ENCODE data around the gene BIRC6. TPM values are rescaled to one million over a fixed set of nuclear protein-coding genes. Genes with fewer than 3 reads are reported as not detected.

Gene BIRC6
- total RNA-seq, 1 donor from 2014 or later: 73.0 TPM

DNA sequence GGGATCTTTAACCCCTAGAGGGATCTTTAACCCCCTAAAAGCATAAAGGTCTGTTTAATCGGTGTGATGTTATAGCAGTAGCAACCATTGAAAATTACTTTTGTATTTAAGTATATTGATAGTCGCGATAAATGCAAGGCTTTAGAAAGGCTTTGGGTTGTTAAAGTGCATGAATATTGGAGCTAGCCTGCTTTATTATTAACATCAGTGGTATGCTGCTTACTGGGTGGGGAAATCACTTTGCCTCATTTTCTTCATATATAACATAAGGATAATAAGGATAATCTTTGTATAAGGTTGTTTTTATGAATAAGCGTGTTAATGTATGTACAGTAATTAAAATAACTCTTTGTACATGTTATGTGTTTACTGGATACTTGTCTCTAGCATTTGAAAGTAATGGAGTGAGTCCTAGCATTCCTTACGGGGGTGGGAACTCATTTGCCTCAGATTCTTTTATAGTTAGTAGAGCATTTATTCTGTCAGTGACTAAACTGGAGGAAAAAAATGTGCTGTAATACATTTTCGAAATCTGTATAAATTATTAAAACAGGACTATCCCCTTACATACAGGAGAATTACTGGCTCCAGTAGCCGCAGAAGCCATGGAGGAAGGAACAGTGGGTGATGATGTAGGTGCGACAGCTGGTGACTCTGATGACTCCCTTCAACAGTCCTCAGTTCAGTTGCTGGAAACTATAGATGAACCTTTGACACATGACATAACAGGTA is 122.2 kb downstream of the BIRC6 start:
- no peaks in the 10 kb centered on the region for H3K27me3 ChIP-seq (ENCODE audit: control insufficient read depth, insufficient read depth, low read length)
- H3K36me3 ChIP-seq (ENCODE audit: control insufficient read depth, insufficient read depth, low read length): no peaks in the 10 kb centered on the region
- TF ChIP-seq, protein P1, sequence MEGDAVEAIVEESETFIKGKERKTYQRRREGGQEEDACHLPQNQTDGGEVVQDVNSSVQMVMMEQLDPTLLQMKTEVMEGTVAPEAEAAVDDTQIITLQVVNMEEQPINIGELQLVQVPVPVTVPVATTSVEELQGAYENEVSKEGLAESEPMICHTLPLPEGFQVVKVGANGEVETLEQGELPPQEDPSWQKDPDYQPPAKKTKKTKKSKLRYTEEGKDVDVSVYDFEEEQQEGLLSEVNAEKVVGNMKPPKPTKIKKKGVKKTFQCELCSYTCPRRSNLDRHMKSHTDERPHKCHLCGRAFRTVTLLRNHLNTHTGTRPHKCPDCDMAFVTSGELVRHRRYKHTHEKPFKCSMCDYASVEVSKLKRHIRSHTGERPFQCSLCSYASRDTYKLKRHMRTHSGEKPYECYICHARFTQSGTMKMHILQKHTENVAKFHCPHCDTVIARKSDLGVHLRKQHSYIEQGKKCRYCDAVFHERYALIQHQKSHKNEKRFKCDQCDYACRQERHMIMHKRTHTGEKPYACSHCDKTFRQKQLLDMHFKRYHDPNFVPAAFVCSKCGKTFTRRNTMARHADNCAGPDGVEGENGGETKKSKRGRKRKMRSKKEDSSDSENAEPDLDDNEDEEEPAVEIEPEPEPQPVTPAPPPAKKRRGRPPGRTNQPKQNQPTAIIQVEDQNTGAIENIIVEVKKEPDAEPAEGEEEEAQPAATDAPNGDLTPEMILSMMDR (IDR thresholded peaks at IDR 0.05; ENCODE audit: insufficient read depth, low read length, poor library complexity, severe bottlenecking): no peak
- no peak for DNase-seq (ENCODE audit: low read depth)
- no peak overlapping the region for H3K4me3 ChIP-seq (ENCODE audit: low read depth, low read length)

DNA sequence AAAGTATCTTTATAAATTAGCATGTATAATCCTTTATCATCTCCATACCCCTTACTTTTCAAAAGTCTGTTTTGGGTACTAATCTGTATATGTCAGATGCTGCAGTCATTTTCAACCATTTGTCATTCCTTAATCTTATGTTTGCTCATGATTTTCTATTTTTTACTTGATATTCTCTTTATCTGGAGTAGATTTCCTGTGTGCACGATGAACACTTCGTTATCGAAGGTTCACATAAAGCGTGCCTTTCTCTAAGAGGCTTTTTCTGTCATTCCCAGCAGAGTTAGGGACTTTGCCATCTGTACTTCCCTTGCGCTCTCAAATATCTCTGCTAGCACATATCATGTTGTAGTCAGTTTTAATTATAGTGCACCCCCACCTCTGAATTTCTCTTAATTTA is 123.2 kb downstream of the BIRC6 start:
- Histone ChIP-seq H3K36me3 (ENCODE audit: control insufficient read depth, insufficient read depth, low read length) (no peaks in the 10 kb centered on the region), H3K4me3 (ENCODE audit: low read depth, low read length) (no peak overlapping the region), H3K27me3 (ENCODE audit: control insufficient read depth, insufficient read depth, low read length) (no peaks in the 10 kb centered on the region)
- DNase-seq (ENCODE audit: low read depth): no peak
- TF ChIP-seq, protein P1 (IDR thresholded peaks at IDR 0.05; ENCODE audit: insufficient read depth, low read length, poor library complexity, severe bottlenecking): no peak

DNA sequence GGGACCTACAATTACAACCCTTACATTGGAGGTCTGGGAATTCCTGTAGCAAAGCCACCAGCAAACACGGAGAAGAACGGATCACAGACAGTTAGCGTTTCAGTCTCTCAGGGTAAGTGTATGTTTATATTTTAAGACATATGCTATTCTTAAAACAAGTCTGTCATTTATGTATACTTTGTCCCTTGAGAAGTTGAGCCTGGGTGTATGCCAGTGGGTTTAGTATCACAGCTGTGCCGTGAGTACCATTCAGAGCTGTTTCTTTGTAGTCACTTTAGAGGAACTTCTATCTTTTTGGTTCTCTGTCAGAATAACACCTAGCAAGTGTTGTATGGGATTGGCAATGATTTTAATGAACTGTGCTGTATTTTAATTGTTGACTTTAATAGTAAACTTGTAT is 125.6 kb downstream of the BIRC6 start:
- no peak overlapping the region for H3K4me3 ChIP-seq (ENCODE audit: low read depth, low read length)
- TF ChIP-seq, protein P1 (IDR thresholded peaks at IDR 0.05; ENCODE audit: insufficient read depth, low read length, poor library complexity, severe bottlenecking): no peak
- H3K27me3 ChIP-seq (ENCODE audit: control insufficient read depth, insufficient read depth, low read length): no peaks in the 10 kb centered on the region
- H3K36me3 ChIP-seq (ENCODE audit: control insufficient read depth, insufficient read depth, low read length): no peaks in the 10 kb centered on the region
- DNase-seq (ENCODE audit: low read depth): no peak

DNA sequence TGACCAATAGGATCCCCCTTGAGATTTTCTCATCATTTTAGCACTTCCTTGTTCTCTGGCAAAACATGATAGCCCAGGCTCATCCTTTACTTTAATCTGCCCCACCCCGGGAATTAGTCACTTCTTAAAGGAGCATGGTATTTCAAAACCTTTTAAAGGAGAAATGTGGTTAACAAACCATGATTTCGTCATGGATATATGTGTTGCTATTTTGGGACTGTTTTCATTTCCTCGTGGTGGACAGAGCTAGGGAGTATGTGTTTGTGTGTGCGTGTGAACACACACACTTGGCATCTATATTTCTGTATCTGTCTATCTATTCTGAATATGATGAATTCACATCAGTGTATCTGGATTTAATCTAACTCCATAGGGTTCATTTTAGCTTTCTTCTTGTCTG is 128.1 kb downstream of the BIRC6 start:
- Histone ChIP-seq H3K4me3 (ENCODE audit: low read depth, low read length) (no peak overlapping the region), H3K27me3 (ENCODE audit: control insufficient read depth, insufficient read depth, low read length) (no peaks in the 10 kb centered on the region), H3K36me3 (ENCODE audit: control insufficient read depth, insufficient read depth, low read length) (no peaks in the 10 kb centered on the region)
- DNase-seq (ENCODE audit: low read depth): peak; percentile 58
- TF ChIP-seq, protein P1 (IDR thresholded peaks at IDR 0.05; ENCODE audit: insufficient read depth, low read length, poor library complexity, severe bottlenecking): no peak

DNA sequence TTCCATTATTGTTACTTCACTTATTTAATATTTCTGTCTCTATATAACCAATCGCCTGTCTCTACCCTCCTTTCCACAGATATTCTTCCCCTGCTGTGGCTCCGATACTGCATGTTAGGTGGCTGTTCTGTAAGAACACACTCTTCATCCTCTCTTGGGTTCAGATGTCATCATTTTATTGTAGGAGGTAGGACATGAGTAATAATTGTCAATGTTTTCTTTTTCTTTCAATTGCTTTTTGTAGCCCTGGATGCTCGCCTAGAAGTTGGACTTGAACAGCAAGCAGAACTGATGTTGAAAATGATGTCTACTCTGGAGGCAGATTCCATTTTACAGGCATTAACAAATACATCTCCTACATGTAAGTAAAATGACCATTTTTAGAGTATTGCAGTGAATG is 128.6 kb downstream of the BIRC6 start:
- TF ChIP-seq, protein P1 (IDR thresholded peaks at IDR 0.05; ENCODE audit: insufficient read depth, low read length, poor library complexity, severe bottlenecking): no peak
- DNase-seq (ENCODE audit: low read depth): no peak
- no peaks in the 10 kb centered on the region for H3K36me3 ChIP-seq (ENCODE audit: control insufficient read depth, insufficient read depth, low read length)
- no peak overlapping the region for H3K4me3 ChIP-seq (ENCODE audit: low read depth, low read length)
- H3K27me3 ChIP-seq (ENCODE audit: control insufficient read depth, insufficient read depth, low read length): no peaks in the 10 kb centered on the region

DNA sequence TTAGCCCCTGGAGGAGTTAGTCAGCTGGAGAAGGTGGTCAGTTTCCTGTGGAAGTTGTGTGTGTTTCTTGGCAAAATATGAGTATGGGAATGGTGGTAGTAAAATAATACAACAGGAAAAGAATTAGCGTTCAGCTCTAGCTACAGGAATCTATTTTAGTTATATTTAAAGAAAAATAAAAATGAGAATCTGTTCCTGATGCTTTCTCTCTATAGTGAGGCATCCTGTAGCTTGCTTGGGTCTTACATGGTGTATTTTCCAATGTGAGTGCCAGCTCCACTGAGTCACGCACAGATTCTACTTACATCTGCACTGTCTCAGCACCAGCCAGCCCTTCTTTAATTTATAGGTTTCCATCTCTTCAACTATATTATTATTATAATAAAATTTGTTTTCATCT is 132.2 kb downstream of the BIRC6 start:
- no peaks in the 10 kb centered on the region for H3K27me3 ChIP-seq (ENCODE audit: control insufficient read depth, insufficient read depth, low read length)
- no peak for DNase-seq (ENCODE audit: low read depth)
- H3K36me3 ChIP-seq (ENCODE audit: control insufficient read depth, insufficient read depth, low read length): no peaks in the 10 kb centered on the region
- H3K4me3 ChIP-seq (ENCODE audit: low read depth, low read length): no peak overlapping the region
- TF ChIP-seq, protein P1 (IDR thresholded peaks at IDR 0.05; ENCODE audit: insufficient read depth, low read length, poor library complexity, severe bottlenecking): no peak
